ENCODE results near the gene CD3G. TPM values are rescaled to one million over a fixed set of nuclear protein-coding genes. Genes with fewer than 3 reads are reported as not detected.

The CD3G gene
- total and polyA plus RNA-seq, 9 of the 15 experiments (the other 6 are each of a cell fraction or from before 2014, with no cell fraction given), result 0.30 to 1.7 (median 0.47) TPM

- no peak for TF ChIP-seq ARID3B (CRISPR knock-in tag; IDR thresholded peaks at IDR 0.05; ENCODE audit: borderline replicate concordance)
- no peak for TF ChIP-seq MAFG (tag; conservative IDR thresholded peaks at IDR 0.05)
- TF ChIP-seq MLLT1 (IDR thresholded peaks at IDR 0.05), result no peak
- TF ChIP-seq SAFB2 (IDR thresholded peaks at IDR 0.05; ENCODE audit: borderline replicate concordance, low read depth, low read length, severe bottlenecking), result no peak
- no peak for TF ChIP-seq THRB (CRISPR knock-in tag; conservative IDR thresholded peaks at IDR 0.05)
- TF ChIP-seq KHSRP (IDR thresholded peaks at IDR 0.05), result no peak
- no peak for TF ChIP-seq CREB3 (tag; conservative IDR thresholded peaks at IDR 0.05; ENCODE audit: low read depth)
- peak; percentile 52; the same call in 1 of the 2 replicates for TF ChIP-seq POLR2AphosphoS2 (IDR thresholded peaks at IDR 0.05; ENCODE audit: low read length)
- TF ChIP-seq U2AF2 (optimal IDR thresholded peaks at IDR 0.05; ENCODE audit: low read depth, low read length), result no peak
- TF ChIP-seq FOXJ3 (CRISPR knock-in tag; IDR thresholded peaks at IDR 0.05), result no peak
- no peak for TF ChIP-seq SMARCB1 (IDR thresholded peaks at IDR 0.05; ENCODE audit: insufficient read length, low read depth)
- no peak for TF ChIP-seq ZNF717 (CRISPR knock-in tag; IDR thresholded peaks at IDR 0.05)
- TF ChIP-seq USF2 (CRISPR knock-in tag; IDR thresholded peaks at IDR 0.05), result no peak
- 0 out of 2 replicates have a peak, but pooled peaks have one; percentile 65 for TF ChIP-seq ZBTB1 (CRISPR knock-in tag; IDR thresholded peaks at IDR 0.05; ENCODE audit: borderline replicate concordance, low read depth)
- TF ChIP-seq ZNF436 (CRISPR knock-in tag; IDR thresholded peaks at IDR 0.05), result no peak
- peak; percentile 76 for TF ChIP-seq SUPT5H (IDR thresholded peaks at IDR 0.05)
- peak; percentile 37; the same call in 1 of the 2 replicates for TF ChIP-seq GABPB1 (CRISPR knock-in tag; IDR thresholded peaks at IDR 0.05)
- TF ChIP-seq CXXC5 (CRISPR knock-in tag; IDR thresholded peaks at IDR 0.05), result peak; percentile 29; the same call in 1 of the 2 replicates
- TF ChIP-seq SREBF2 (CRISPR knock-in tag; IDR thresholded peaks at IDR 0.05), result no peak
- peak; percentile 27; the same call in 1 of the 2 replicates for TF ChIP-seq ZNF263 (CRISPR knock-in tag; IDR thresholded peaks at IDR 0.05; ENCODE audit: borderline replicate concordance)
These were observed 57.2 kb downstream of the CD3G start, which contains the start of gene ATP5MG (continued) for GRCh38 chr11:118401151-118401879.
